ENCODE measurements around the gene SURF4.
"Not testable (repeated sequence)": the region's sequence is repeated elsewhere in the genome, so short reads cannot be mapped to it uniquely, and the experiment has no call there.

SURF4 gene

DNA sequence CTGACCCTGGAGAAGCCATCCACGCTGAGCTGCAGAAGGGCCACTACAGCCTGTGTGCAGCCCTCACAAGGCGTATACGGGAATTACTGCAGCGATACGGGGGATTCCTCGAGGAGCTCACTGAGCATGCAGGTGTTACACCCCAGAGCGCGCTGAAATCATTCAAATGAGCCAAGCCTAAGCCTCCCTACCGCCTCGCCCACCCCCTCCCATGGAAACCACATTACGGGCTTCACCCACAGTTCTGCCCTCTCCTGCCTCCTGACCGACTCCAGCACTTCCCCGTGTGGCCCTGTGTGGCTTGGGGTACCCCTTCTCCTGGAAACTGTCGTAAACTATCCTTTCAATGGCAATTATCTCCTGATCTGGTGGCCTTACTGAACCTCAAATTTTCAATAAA, 53.2 kb downstream of the SURF4 start:
- TF ChIP-seq, protein P1, sequence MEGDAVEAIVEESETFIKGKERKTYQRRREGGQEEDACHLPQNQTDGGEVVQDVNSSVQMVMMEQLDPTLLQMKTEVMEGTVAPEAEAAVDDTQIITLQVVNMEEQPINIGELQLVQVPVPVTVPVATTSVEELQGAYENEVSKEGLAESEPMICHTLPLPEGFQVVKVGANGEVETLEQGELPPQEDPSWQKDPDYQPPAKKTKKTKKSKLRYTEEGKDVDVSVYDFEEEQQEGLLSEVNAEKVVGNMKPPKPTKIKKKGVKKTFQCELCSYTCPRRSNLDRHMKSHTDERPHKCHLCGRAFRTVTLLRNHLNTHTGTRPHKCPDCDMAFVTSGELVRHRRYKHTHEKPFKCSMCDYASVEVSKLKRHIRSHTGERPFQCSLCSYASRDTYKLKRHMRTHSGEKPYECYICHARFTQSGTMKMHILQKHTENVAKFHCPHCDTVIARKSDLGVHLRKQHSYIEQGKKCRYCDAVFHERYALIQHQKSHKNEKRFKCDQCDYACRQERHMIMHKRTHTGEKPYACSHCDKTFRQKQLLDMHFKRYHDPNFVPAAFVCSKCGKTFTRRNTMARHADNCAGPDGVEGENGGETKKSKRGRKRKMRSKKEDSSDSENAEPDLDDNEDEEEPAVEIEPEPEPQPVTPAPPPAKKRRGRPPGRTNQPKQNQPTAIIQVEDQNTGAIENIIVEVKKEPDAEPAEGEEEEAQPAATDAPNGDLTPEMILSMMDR (IDR thresholded peaks at IDR 0.05): no peak
- TF ChIP-seq ZFX (IDR thresholded peaks at IDR 0.05; ENCODE audit: borderline replicate concordance): no peak

DNA sequence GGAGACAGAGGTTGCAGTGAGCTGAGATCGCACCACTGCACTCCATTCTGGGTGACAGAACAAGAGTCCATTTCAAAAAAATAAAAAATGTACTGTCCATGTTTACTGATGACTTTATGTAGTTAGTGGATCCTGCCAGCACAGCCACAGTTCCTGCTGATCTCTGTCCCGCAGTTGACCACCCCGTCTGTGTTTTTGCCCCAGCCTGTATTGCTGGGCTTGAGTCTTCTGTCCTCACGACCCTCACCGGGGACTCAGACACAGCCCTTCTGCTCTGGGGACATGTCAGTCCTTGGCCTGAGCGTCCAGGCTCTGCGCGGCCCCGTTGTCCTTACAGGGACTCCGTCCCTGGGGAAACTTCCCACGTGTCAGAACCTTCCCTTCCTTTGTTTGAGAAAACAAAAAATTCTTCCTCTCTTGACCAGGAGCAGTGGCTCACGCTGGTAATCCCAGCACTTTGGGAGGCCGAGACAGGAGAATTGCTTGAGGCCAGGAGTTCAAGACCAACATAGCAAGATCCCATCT, 54.4 kb downstream of the SURF4 start:
- no peak overlapping the region for H3K27ac ChIP-seq
- TF ChIP-seq, protein P1 (IDR thresholded peaks at IDR 0.05): no peak
- no peak for TF ChIP-seq ZFX (IDR thresholded peaks at IDR 0.05; ENCODE audit: borderline replicate concordance)

More for the DNA sequence above, 53.2 kb downstream of the SURF4 start:
- no peak overlapping the region for H3K27ac ChIP-seq

DNA sequence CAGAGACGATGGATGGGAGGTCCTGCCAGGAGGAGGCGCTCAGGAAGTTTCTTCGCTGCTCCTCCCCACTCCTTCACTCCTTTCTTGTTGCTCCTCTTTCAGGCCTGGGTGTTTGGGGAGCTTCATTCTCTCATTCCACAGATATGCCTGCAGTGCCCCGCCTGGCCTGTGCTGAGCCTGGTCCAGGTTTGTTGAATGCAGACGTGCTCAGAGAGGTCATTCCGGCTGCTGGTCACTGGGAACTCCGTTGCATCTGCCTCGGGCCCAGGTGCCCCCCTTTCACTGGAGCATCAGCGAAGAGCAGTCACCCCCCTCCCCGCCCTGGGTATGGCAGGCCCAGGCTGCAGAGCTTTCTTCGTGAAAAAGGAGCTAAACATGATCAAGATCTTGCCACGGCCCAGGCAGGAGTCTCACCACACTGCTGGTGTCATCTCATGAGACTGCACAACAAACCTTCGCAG, 55.4 kb downstream of the SURF4 start:
- no peak overlapping the region for H3K27ac ChIP-seq
- TF ChIP-seq, protein P1 (IDR thresholded peaks at IDR 0.05): no peak
- TF ChIP-seq ZFX (IDR thresholded peaks at IDR 0.05; ENCODE audit: borderline replicate concordance): no peak

DNA sequence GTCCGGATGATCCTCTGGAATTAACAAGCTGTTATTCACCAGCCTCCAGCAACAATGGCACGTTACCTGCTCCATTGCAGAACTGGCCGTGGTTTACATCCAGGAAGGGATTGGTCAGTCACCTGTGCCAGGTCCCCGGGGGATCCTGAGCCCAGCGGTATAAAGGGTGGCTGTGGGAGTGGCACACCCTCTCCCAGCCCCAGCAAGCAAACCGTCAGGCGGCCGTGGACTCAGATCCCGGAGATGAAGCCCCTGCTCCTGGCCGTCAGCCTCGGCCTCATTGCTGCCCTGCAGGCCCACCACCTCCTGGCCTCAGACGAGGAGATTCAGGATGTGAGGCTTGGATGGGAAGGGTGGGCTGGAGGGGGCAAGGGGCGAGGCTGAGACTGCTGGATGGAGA, 58.3 kb downstream of the SURF4 start:
- not testable (repeated sequence) for H3K27ac ChIP-seq

DNA sequence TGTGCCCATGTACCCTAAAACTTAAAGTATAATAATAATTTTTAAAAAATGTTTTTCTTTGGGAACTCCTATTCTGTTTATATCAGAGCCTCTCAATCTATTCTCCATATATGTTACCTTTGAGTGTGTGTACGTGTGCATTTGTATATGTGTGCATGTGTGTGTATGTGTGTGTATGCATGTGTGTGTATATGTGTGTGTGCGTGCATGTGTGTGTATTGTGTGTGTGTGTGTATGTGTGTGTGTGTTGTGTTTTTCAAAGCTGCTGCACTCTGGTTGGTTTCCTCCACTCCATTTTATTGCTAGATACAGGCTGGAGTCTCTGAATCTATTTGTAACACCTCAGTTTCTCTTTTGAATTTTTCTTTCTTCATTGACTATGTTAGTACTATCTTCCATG, 59.9 kb downstream of the SURF4 start:
- TF ChIP-seq, protein P1 (IDR thresholded peaks at IDR 0.05): no peak
- TF ChIP-seq ZFX (IDR thresholded peaks at IDR 0.05; ENCODE audit: borderline replicate concordance): no peak

More for the DNA sequence above, 59.9 kb downstream of the SURF4 start:
- H3K27ac ChIP-seq: no peak overlapping the region

Measured in 22Rv1 (cell line).